HG03045 (cell line): ENCODE measurements around the gene POU6F2.
"Not testable (repeated sequence)": the region's sequence is repeated elsewhere in the genome, so short reads cannot be mapped to it uniquely, and the experiment has no call there.

Source experiments
- ATAC-seq: cut with Tn5 transposase; IDR thresholded peaks from one replicate; pipeline ENCODE4 v1.9.1; 2021; ENCODE audit warnings: mild to moderate bottlenecking, moderate library complexity; ENCODE audit not compliant: unreplicated experiment

The POU6F2 gene

GRCh38 chr7:39342763-39343162 lies 365.1 kb downstream of the POU6F2 start:
- ATAC-seq, result no peak

GRCh38 chr7:39349452-39350123 lies 371.9 kb downstream of the POU6F2 start:
- no peak for ATAC-seq

GRCh38 chr7:39353615-39354376 lies 376.1 kb downstream of the POU6F2 start:
- ATAC-seq, result no peak

GRCh38 chr7:39355664-39356063 lies 378.0 kb downstream of the POU6F2 start:
- ATAC-seq, result no peak

- ATAC-seq, result no peak
Observed at GRCh38 chr7:39356172-39356925, 378.6 kb downstream of the POU6F2 start.

GRCh38 chr7:39357648-39358047 lies 379.9 kb downstream of the POU6F2 start:
- no peak for ATAC-seq

GRCh38 chr7:39360038-39360437 lies 382.3 kb downstream of the POU6F2 start:
- no peak for ATAC-seq

GRCh38 chr7:39360766-39361165 lies 383.1 kb downstream of the POU6F2 start:
- no peak for ATAC-seq

- ATAC-seq, result no peak
Observed at GRCh38 chr7:39365751-39366295, 388.1 kb downstream of the POU6F2 start.

GRCh38 chr7:39367451-39367850 lies 389.7 kb downstream of the POU6F2 start:
- no peak for ATAC-seq

- no peak for ATAC-seq
Observed at GRCh38 chr7:39367943-39368342, 390.2 kb downstream of the POU6F2 start.

- no peak for ATAC-seq
Observed at GRCh38 chr7:39372383-39372782, 394.7 kb downstream of the POU6F2 start.

- ATAC-seq, result no peak
Observed at GRCh38 chr7:39374436-39375040, 396.8 kb downstream of the POU6F2 start.

GRCh38 chr7:39375047-39375873 lies 397.6 kb downstream of the POU6F2 start:
- no peak for ATAC-seq

- no peak for ATAC-seq
Observed at GRCh38 chr7:39375874-39376190, 398.1 kb downstream of the POU6F2 start.

GRCh38 chr7:39376881-39377280 lies 399.2 kb downstream of the POU6F2 start:
- not testable (repeated sequence) for ATAC-seq

GRCh38 chr7:39379416-39379815 lies 401.7 kb downstream of the POU6F2 start:
- no peak for ATAC-seq

- no peak for ATAC-seq
Observed at GRCh38 chr7:39383136-39383535, 405.4 kb downstream of the POU6F2 start.

- ATAC-seq, result no peak
Observed at GRCh38 chr7:39384386-39384785, 406.7 kb downstream of the POU6F2 start.

- ATAC-seq, result no peak
Observed at GRCh38 chr7:39386718-39387117, 409.0 kb downstream of the POU6F2 start.
